Measurements from ENCODE around the gene OR4K13.

OR4K13 gene

GRCh38 chr14:20035938-20036337, at the start of gene OR4K13:
OR4K13 (minus strand) TSS chr14:20036038; CDS start chr14:20034758, 1,280 bp downstream.
- DNase-seq, result no peak

GRCh38 chr14:20059745-20060144, 23.9 kb upstream of the OR4K13 start, which contains the start of gene OR4L1:
OR4L1 (plus strand) TSS chr14:20060045; CDS start chr14:20060045, 0 bp downstream.
- DNase-seq, result no peak

- DNase-seq, result no peak
Measured at GRCh38 chr14:20048202-20048601, 12.4 kb upstream of the OR4K13 start.

GRCh38 chr14:20044243-20044642, 8.4 kb upstream of the OR4K13 start:
- no peak for DNase-seq

GRCh38 chr14:20035449-20035848, 389 bp downstream of the OR4K13 start:
- no peak for DNase-seq

- no peak for DNase-seq
Measured at GRCh38 chr14:20031058-20031457, 4.8 kb downstream of the OR4K13 start.

- no peak for DNase-seq
Measured at GRCh38 chr14:20019257-20019865, 16.5 kb downstream of the OR4K13 start, which contains the start of gene OR4K14. OR4K14 (minus strand) TSS chr14:20019307; CDS start chr14:20015193, 4,114 bp downstream.

- no peak for DNase-seq
Measured at GRCh38 chr14:20008156-20008555, 27.7 kb downstream of the OR4K13 start.

- no peak for DNase-seq
Measured at GRCh38 chr14:20002319-20002718, 33.5 kb downstream of the OR4K13 start.

- DNase-seq, result no peak
Measured at GRCh38 chr14:20001863-20002262, 34.0 kb downstream of the OR4K13 start, which contains the start of gene OR4Q2. OR4Q2 (plus strand) TSS chr14:20002163.

- no peak for DNase-seq
Measured at GRCh38 chr14:19993438-19993837, 42.4 kb downstream of the OR4K13 start.
